GM12874 (cell line): ENCODE results near the gene UNC13A.

Experiments used
- CTCF ChIP-seq: IDR thresholded peaks from 2 replicates; pipeline ENCODE4 v1.5.1; 2011; ENCODE audit warnings: low read depth, mild to moderate bottlenecking, control low read depth, low read length, moderate library complexity; ENCODE audit not compliant: insufficient read depth

UNC13A gene

GRCh38 chr19:17719730-17720400, 31.7 kb upstream of the UNC13A start:
- TF ChIP-seq CTCF = no peak

- TF ChIP-seq CTCF = no peak
Measured at GRCh38 chr19:17718947-17719711, 31.0 kb upstream of the UNC13A start, which contains the start of gene MAP1S. Gene MAP1S (plus strand): TSS chr19:17719480. CDS start chr19:17719503, 23 bp downstream.

GRCh38 chr19:17718550-17718946, 30.4 kb upstream of the UNC13A start:
- TF ChIP-seq CTCF = no peak

- TF ChIP-seq CTCF = 0 out of 2 replicates have a peak, but pooled peaks have one; percentile 26
Measured at GRCh38 chr19:17716309-17716929, 28.3 kb upstream of the UNC13A start.

GRCh38 chr19:17711851-17712250, 23.7 kb upstream of the UNC13A start:
- TF ChIP-seq CTCF = no peak

GRCh38 chr19:17706750-17707181, 18.6 kb upstream of the UNC13A start:
- TF ChIP-seq CTCF = no peak

GRCh38 chr19:17703824-17704463, 15.8 kb upstream of the UNC13A start:
- peak; percentile 88 for TF ChIP-seq CTCF
